Measurements from ENCODE around the gene CIBAR2.

DNA sequence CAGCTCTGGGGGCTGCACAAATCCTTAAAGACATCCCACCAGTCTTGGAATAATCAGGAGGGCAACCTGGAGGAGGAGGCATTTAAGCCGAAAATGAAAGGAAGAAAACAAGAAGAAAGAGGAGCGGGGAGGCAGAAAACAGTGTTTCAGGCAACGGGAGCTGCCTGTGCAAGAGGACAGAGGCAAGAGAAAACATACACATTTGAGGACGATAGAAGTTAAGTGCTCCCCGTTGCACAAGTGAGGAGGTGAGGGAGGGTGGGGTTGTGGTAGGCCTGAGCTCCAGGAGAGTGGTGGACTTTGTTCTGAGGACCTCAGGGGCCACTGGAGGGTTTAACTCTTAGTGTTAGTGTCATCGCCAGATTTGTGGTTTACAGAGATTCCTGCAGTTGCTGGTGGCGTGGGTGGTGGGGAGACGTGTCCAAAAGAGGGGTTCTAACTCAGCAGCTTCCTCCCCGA lies 27.6 kb upstream of the CIBAR2 start:
- no peak for TF ChIP-seq POLR2A (IDR thresholded peaks at IDR 0.05)
- TF ChIP-seq, protein P1, sequence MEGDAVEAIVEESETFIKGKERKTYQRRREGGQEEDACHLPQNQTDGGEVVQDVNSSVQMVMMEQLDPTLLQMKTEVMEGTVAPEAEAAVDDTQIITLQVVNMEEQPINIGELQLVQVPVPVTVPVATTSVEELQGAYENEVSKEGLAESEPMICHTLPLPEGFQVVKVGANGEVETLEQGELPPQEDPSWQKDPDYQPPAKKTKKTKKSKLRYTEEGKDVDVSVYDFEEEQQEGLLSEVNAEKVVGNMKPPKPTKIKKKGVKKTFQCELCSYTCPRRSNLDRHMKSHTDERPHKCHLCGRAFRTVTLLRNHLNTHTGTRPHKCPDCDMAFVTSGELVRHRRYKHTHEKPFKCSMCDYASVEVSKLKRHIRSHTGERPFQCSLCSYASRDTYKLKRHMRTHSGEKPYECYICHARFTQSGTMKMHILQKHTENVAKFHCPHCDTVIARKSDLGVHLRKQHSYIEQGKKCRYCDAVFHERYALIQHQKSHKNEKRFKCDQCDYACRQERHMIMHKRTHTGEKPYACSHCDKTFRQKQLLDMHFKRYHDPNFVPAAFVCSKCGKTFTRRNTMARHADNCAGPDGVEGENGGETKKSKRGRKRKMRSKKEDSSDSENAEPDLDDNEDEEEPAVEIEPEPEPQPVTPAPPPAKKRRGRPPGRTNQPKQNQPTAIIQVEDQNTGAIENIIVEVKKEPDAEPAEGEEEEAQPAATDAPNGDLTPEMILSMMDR (IDR thresholded peaks at IDR 0.05), result no peak
